Measurements from ENCODE around the gene ANAPC13. TPM values are rescaled to one million over a fixed set of nuclear protein-coding genes. Genes with fewer than 3 reads are reported as not detected.

Gene ANAPC13
- total and polyA plus RNA-seq, 2 of the 13 experiments (the other 11 are each of a cell fraction or from before 2014, with no cell fraction given), result 48.7 to 69.1 TPM

- Histone ChIP-seq H3K36me3 (replicated peaks in 1 of 2; ENCODE audit: control insufficient read depth in 1 of 2, insufficient read depth in 2 of 2, low read length in 2 of 2) (peaks cover 0 to 29% of the 10 kb centered on the region in 2 experiments; a peak in 4 of 5 replicates), H3K27me3 (ENCODE audit: control insufficient read depth in 1 of 2, insufficient read depth in 2 of 2, low read length in 2 of 2) (no peaks in the 10 kb centered on the region), H3K9ac (ENCODE audit: insufficient read depth, low read depth, low read length) (no peak overlapping the region), H3K9me3 (ENCODE audit: low read length) (no peaks in the 10 kb centered on the region), H3K27ac (ENCODE audit: extremely low read length, insufficient read depth, low read length) (no peak overlapping the region), H3K4me3 (replicated peaks in 1 of 3; ENCODE audit: insufficient read depth in 1 of 3, low read depth in 2 of 3, low read length in 3 of 3) (no peak overlapping the region), H3K79me2 (ENCODE audit: insufficient read depth, low read length) (no peaks in the 10 kb centered on the region), H2AFZ (ENCODE audit: low read length) (no peak overlapping the region), H3K4me1 (ENCODE audit: insufficient read depth, low read length) (peaks cover 29% of the 10 kb centered on the region), H4K20me1 (ENCODE audit: insufficient read depth, low read length) (no peaks in the 10 kb centered on the region), H3K4me2 (ENCODE audit: low read depth, low read length) (0 out of 2 replicates have a peak overlapping the region, but pooled peaks have one; percentile 37)
- intact Hi-C loops (cut with micrococcal nuclease; ENCODE audit: unreplicated experiment) (loop anchor here (1.0 to 5.0 kb wide), 5 partner anchors 25 to 262 kb away; no protein-coding TSS in a partner anchor), in situ Hi-C loops (cut with HindIII; ENCODE audit: extremely low pct_ligation_motif_present, low pct_unique_long_range_greater_than_20kb) (loop anchor here (5.0 to 10.0 kb wide), 2 partner anchors 167 to 259 kb away; no protein-coding TSS in a partner anchor)
- CTCF ChIA-PET (ENCODE audit: low intra/inter-chr PET ratio, low total read pairs), result interaction anchor here (0.8 to 2.6 kb wide), 2 partner anchors 115 to 165 kb away, joined by 6 to 48 read pairs; no protein-coding TSS in a partner anchor
- DNase-seq (ENCODE audit: low spot score) (peak; percentile 80), FAIRE-seq (peak; percentile 89), ATAC-seq (peak; percentile 90)
- no TSS peak for BruUV-seq (replicated peaks)
- POLR2A ChIA-PET, result interaction anchor here (0.9 to 1.7 kb wide), 4 partner anchors 100 to 165 kb away, joined by 4 to 11 read pairs (median 4); partner anchors contain the start of gene AMOTL2
- WGBS (ENCODE audit: low lambda C conversion rate), result 49% methylated on average over 8 of the region's 9 CpGs
- peak; percentile 88 for TF ChIP-seq ARID3A (IDR thresholded peaks at IDR 0.05; ENCODE audit: low read depth, low read length)
- TF ChIP-seq MED8 (CRISPR knock-in tag; IDR thresholded peaks at IDR 0.05; ENCODE audit: insufficient replicate concordance), result no peak
- TF ChIP-seq CTCF (CRISPR knock-in tag; IDR thresholded peaks at IDR 0.05), result peak; percentile 78
- TF ChIP-seq ZNF460 (CRISPR knock-in tag; IDR thresholded peaks at IDR 0.05; ENCODE audit: borderline replicate concordance), result no peak
- TF ChIP-seq SMC3 (IDR thresholded peaks at IDR 0.05; ENCODE audit: low read length), result peak; percentile 78
- no peak for TF ChIP-seq NFATC3 (CRISPR knock-in tag; IDR thresholded peaks at IDR 0.05)
- no peak for TF ChIP-seq ZNF549 (CRISPR knock-in tag; IDR thresholded peaks at IDR 0.05)
- TF ChIP-seq STAG1 (CRISPR knock-in tag; IDR thresholded peaks at IDR 0.05), result peak; percentile 82
- TF ChIP-seq ZNF749 (CRISPR knock-in tag; IDR thresholded peaks at IDR 0.05; ENCODE audit: borderline replicate concordance), result 0 out of 2 replicates have a peak, but pooled peaks have one; percentile 34
- 0 out of 2 replicates have a peak, but pooled peaks have one; percentile 14 for TF ChIP-seq SAP130 (CRISPR knock-in tag; IDR thresholded peaks at IDR 0.05; ENCODE audit: low read depth)
- TF ChIP-seq SMARCC2 (IDR thresholded peaks at IDR 0.05), result no peak
- TF ChIP-seq, protein P1, sequence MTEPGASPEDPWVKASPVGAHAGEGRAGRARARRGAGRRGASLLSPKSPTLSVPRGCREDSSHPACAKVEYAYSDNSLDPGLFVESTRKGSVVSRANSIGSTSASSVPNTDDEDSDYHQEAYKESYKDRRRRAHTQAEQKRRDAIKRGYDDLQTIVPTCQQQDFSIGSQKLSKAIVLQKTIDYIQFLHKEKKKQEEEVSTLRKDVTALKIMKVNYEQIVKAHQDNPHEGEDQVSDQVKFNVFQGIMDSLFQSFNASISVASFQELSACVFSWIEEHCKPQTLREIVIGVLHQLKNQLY (CRISPR knock-in tag; IDR thresholded peaks at IDR 0.05), result no peak
- peak; percentile 63 for TF ChIP-seq RAD21 (CRISPR knock-in tag; IDR thresholded peaks at IDR 0.05)
- TF ChIP-seq TEAD3 (CRISPR knock-in tag; optimal IDR thresholded peaks at IDR 0.05; ENCODE audit: borderline replicate concordance), result peak; percentile 66
These were observed 11.8 kb downstream of the ANAPC13 start for GRCh38 chr3:134473868-134474546.

All from HepG2 (cell line).